GM18867 (cell line): ENCODE measurements around the gene TMSB15C.
A peak's percentile ranks its signal among the peaks of the same experiment; 100 is the strongest.
"Not testable (repeated sequence)": the region's sequence is repeated elsewhere in the genome, so short reads cannot be mapped to it uniquely, and the experiment has no call there.

Source experiments
- ATAC-seq: cut with Tn5 transposase; IDR thresholded peaks from one replicate; pipeline ENCODE4 v1.9.1; 2021; ENCODE audit warnings: mild to moderate bottlenecking, moderate library complexity; ENCODE audit not compliant: unreplicated experiment

The TMSB15C gene

GRCh38 chrX:104075778-104076445 lies at the start of gene TMSB15C:
TSS of gene TMSB15C (minus strand) at chrX:104076236.
- peak; percentile 100 for ATAC-seq

DNA sequence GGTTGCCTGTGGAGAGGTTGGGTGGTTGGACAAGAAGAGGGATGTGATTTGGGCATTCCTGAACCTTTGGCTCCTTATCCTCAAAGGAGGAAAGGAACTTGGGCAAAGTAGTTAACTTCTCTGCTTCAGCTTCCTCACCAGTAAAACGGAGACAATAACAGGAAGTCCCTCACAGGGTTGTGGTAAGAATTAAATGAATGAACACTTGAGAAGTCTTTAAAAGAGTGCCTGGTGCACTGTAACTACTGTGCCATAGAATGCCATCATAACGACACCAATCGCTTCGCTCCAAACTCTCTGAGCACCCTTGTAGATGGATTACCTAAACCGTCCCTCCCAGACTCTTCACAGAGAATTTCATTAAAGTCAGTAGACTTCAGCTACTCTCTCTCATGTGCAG lies 46.8 kb upstream of the TMSB15C start:
- no peak for ATAC-seq

- no peak for ATAC-seq
Observed at GRCh38 chrX:104118765-104119164, 42.7 kb upstream of the TMSB15C start.

GRCh38 chrX:104117759-104118158 lies 41.7 kb upstream of the TMSB15C start:
- ATAC-seq: no peak

DNA sequence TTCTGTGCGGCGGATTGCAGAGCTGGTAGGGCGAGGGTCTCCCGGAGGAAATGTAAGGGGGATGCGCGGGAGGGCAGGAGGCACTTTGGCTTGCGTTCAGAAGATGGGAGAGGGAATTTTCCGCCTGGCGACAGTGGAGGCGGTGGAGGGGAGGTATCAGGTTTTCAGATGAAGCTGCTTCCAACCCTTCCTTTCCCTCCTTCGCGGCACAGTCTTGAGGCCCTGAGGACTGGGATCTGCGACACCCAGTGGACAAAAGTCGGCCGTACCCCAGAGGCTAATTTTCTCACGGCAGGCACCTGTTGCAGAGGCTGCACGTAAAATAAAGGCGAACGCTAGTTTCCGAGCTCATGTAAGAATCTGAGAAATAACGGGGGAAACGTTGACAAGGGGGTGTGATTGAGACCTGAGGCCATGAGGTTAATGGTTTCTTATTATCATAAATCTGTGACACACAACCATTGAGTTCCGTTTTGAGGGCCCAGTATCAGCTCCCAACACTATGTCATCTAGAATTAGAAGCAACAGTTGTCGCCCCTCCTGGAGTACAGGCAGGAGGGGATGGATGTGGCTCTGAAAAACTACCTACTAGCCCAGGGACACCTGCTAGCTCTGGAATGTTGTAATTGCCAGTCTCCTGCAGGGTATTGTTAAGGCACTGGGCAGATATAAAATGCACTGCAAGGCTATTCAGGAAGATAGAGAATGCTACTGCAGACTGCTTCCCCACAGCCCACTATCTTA lies 37.4 kb upstream of the TMSB15C start:
- peak; percentile 43 for ATAC-seq

DNA sequence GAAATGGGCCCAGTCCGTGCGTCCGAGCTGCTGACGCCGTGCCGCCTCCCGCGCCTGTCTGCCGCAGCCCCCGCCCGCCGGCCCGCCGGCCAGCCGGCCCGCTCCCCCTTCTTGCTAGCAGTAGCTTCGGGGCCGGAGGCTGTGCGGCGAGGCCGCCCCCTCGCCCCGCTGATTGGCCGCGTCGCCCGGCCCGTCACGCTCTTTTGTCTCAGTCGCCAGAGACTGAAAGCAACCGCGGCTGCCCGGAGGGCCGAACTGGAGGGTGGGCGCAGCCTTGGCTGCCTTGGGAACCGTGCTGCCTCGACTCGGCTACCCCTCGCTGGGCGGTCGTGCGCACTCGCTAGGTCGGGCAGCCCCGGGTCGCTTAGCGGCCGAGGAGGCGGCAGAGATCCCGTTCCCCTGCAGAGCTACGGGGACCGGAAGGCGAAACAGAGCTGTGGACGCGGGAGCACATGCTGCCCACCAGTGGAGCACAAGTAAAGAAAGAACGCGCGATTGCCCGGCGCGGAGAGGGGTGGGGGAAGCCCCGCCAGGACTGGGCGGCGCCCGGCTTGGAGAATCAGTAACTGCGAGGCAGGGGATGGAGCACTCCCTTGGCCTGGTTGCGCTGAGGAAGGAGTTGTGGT lies 36.4 kb upstream of the TMSB15C start, which contains the start of gene ZCCHC18:
Gene ZCCHC18, plus strand, starts transcription at position 198 of the 626 bp plus-strand sequence. CDS start 1,589 bp downstream, outside the sequence.
- ATAC-seq: peak; percentile 73

- peak; percentile 55 for ATAC-seq
Observed at GRCh38 chrX:104110491-104111240, 34.6 kb upstream of the TMSB15C start.

DNA sequence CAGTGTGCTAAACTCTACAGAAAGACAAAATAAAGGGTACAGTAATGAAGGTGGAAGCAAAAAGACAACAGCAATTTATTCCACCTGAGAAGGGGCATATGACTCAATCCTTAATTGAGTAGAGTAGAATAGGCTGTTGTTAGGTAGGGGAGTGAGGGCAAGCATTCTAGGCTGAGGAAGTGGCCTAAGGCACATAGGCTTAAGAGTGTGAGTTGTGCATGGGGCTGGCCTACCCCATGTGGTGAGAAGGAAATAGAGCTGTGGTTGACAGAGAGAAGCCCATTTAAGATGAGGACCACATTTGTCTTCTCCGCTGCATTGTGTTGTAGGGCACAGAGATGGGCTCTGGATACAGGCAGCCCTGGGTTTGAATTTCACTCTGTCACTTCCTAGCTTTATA lies 32.9 kb upstream of the TMSB15C start:
- no peak for ATAC-seq

DNA sequence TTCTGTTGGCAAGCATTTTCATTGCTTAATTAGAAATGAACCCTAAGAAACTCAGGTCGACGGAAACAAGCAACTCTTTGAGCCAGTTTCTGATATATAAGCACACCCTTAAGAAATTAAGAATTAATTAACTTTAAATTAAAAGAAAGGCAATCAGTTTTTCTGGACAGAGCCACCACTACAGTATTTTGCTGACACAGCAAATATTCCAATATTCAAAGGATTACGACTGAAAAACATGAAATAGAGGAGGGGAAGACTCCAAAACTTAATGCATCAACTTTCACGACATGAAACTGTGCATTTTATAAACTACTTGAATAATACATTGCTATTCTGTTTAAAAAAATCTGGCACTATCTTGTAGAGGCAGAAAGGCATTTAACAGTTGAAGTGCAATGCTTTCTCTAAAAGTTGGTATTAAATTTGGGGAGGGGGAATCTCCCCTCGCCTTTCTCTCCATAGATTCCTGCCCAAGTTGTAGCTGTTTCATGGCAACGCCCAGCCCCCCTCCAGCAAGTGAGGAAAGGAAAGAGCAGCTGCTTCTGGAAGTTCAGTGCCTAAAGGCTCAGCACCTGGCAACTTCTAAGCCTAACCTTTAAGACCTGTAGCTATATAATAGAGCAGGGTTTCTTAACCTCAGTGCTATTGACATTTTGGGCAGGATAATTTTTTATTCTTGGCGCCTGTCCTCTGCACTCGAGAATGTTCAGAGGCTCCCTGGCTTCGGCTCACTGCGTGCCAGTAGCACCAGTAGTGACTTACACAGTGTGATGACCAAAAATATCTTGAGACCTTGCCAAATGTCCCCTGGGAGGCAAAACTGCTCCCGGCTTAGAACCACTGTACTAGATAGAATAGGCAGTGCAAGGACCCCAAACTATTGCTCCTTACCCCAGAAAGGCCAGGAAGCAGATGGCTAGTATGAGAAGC lies 29.6 kb upstream of the TMSB15C start:
- ATAC-seq: no peak

DNA sequence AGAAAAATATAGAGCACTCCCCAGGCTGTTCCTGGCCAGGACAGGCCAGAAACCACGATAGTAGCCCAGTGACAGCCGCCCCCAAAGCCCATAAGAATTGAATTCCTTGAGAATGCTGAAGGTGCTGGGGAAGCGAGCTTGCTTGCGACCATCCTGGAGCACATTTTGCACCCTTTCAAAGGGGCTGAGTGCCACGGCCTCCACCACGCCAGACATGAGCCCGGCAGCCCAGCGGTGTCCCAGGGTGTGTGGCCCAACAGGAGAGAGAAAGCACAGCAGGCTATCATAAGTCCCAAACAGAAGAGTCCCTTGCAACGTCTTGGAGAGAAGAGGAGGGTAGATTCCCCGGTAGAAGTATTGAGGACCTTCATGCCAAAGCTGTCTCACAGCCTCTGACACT lies 28.6 kb upstream of the TMSB15C start:
- ATAC-seq: no peak

GRCh38 chrX:104098919-104099318 lies 22.9 kb upstream of the TMSB15C start:
- ATAC-seq: no peak

DNA sequence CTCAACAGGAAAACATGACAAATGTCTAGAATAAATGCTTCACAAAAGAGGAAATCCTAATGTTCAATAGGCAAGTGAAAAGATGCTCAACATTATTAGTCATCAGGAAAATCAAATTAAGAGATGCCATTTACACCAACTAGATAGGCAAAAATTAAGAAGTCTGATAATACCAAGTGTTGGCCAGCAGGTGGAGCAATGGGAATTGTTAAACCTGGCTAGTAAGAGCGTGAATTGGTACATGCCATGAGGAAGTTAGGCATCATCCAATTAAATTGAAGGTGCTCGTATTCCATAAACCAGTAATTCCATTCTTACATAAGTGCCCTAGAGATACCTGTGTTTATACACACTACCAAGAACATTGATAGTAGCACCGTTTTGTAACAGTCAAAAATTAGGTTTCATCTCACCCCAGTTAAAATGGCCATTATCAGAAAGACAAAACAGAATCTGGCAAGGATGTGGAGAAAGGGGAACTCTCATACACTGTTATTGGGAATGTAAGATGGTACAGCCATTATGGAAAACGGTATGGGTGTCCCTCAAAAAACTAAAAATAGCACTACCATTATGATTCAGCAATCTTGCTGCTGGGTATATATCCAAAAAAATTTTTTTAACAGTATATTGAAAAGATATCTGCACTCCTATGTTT lies 22.2 kb upstream of the TMSB15C start:
- ATAC-seq: peak; percentile 88

DNA sequence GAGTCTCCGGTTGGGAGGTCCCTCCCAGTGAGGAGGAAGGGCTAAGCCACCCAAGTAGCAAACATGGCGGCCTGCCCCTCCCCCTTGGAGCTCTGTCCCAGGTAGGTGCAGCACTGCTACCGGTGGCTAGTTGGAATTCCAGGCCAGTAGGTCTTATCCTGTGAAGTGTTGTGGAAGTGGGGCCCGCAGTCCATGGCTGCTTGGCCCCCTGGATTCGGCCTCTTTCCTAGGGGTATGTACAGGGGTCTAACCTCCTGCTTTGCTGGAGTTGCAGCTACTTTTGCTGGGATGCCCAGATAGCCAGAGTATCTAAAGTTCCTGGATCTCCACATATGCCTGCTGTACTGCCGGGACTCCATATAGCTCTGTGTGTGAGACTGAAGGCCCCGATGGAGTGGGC lies 9.9 kb upstream of the TMSB15C start:
- no peak for ATAC-seq

DNA sequence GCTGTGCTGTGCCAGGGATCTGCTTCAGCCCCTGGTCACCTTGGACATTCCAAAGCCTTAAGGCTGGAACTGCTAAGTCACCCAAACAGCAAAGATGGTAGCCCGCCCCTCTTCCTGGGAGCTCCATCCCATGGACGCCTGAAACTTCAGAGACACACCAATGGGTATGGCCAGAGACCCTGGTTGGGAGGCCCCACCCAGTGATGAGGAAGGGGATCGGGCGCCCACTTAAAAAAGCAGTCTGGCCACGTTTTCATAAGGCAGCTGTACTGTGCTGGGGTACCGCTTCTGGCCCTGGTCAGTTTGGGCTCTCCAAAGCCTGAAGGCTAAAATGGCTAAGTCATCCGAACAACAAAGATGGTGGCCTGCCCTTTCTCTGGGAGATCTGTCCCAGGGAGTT lies 9.4 kb upstream of the TMSB15C start:
- ATAC-seq: no peak

- no peak for ATAC-seq
Observed at GRCh38 chrX:104084534-104085277, 8.7 kb upstream of the TMSB15C start.

DNA sequence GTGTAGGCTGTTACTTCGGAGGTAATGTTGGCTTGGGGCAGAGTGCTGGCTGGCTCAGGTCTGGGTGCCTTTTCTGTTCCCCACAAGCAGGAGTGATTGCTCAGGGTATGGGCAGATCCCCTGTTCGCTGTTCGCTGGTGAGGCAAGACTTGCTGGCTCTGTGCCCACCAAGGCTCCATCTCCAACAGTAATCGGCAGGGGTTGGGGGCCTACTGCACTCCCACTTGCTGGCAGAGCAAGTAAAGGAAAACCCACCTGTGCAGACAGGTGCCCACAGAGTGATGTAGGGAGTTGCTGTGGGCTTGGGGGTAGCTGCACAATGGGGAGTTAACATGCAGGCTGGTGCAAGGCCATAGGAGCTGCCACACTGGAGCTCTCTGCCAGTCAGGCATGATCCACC lies 8.0 kb upstream of the TMSB15C start:
- ATAC-seq: no peak

GRCh38 chrX:104077854-104078253 lies 1.8 kb upstream of the TMSB15C start:
- ATAC-seq: not testable (repeated sequence)

GRCh38 chrX:104062636-104063035 lies 13.4 kb downstream of the TMSB15C start:
- ATAC-seq: not testable (repeated sequence)

DNA sequence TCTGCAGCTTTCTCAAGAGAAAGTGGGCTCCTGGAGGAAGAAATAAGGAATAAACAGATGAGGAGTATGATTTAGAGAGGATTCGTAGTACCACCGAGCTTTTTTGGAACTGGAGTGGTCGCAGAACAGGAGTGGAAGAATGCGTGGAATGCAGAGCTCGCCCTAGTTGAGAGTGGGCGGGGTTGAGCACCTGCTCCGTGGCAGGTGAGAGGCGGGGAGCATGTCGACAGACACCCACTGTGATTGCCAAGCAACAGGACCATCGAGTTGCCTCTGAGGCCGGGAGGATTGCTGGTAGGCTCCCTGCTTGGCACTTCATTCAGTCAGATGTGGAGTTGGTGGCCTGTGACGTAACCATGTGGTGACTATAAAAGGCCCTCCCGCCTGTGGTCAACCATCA lies 21.1 kb downstream of the TMSB15C start:
- not testable (repeated sequence) for ATAC-seq
